IPS-18a (cell line): ENCODE data around the gene RAB42.

ENCODE experiments used
- H3K27ac ChIP-seq: one replicate; pipeline ENCODE4 v1.5.1; 2013; ENCODE audit warnings: low read length
- H3K27me3 ChIP-seq: one replicate; pipeline ENCODE4 v1.6.1; 2013; ENCODE audit warnings: mild to moderate bottlenecking, low read length; ENCODE audit not compliant: control insufficient read depth, insufficient read depth
- H3K36me3 ChIP-seq: one replicate; pipeline ENCODE4 v1.6.1; 2013; ENCODE audit warnings: low read depth, low read length; ENCODE audit not compliant: control insufficient read depth
- H3K4me1 ChIP-seq: one replicate; pipeline ENCODE4 v1.6.1; 2013; ENCODE audit warnings: low read depth, low read length; ENCODE audit not compliant: control insufficient read depth
- H3K4me3 ChIP-seq: one replicate; pipeline ENCODE4 v1.5.1; 2013; ENCODE audit warnings: low read length
- H3K9ac ChIP-seq: one replicate; pipeline ENCODE4 v1.6.1; 2013; ENCODE audit warnings: mild to moderate bottlenecking, low read length, moderate library complexity
- H3K9me3 ChIP-seq: one replicate; pipeline ENCODE4 v1.6.1; 2013; ENCODE audit warnings: low read depth, low read length; ENCODE audit not compliant: control insufficient read depth

The RAB42 gene

GRCh38 chr1:28591708-28592320, at the start of gene RAB42:
Gene RAB42, plus strand, starts transcription at chr1:28592265. Its CDS starts 247 bp downstream, at chr1:28592512.
- peak within 1 kb of the TSS; percentile 54 for H3K9ac ChIP-seq
- H3K36me3 ChIP-seq, result no peaks in the 10 kb centered on the region
- peaks cover 11% of the 10 kb centered on the region for H3K27me3 ChIP-seq
- peak within 1 kb of the TSS; percentile 81 for H3K4me3 ChIP-seq
- peaks cover 22% of the 10 kb centered on the region for H3K4me1 ChIP-seq
- H3K27ac ChIP-seq, result no peak within 1 kb of the TSS
- no peaks in the 10 kb centered on the region for H3K9me3 ChIP-seq

- no peak overlapping the region for H3K4me3 ChIP-seq
- no peak overlapping the region for H3K9ac ChIP-seq
- no peaks in the 10 kb centered on the region for H3K27me3 ChIP-seq
- no peak overlapping the region for H3K27ac ChIP-seq
- no peaks in the 10 kb centered on the region for H3K36me3 ChIP-seq
- no peaks in the 10 kb centered on the region for H3K4me1 ChIP-seq
- H3K9me3 ChIP-seq, result no peaks in the 10 kb centered on the region
These were observed 46.8 kb upstream of the RAB42 start for GRCh38 chr1:28545246-28545628.

- H3K27me3 ChIP-seq, result no peaks in the 10 kb centered on the region
- H3K9me3 ChIP-seq, result no peaks in the 10 kb centered on the region
- H3K36me3 ChIP-seq, result no peaks in the 10 kb centered on the region
- no peak overlapping the region for H3K4me3 ChIP-seq
- peaks cover 4% of the 10 kb centered on the region for H3K4me1 ChIP-seq
- H3K27ac ChIP-seq, result no peak overlapping the region
- H3K9ac ChIP-seq, result no peak overlapping the region
These were observed 43.7 kb upstream of the RAB42 start for GRCh38 chr1:28548318-28548717.

GRCh38 chr1:28551381-28551780, 40.7 kb upstream of the RAB42 start:
- H3K36me3 ChIP-seq, result peaks cover 3% of the 10 kb centered on the region
- no peak overlapping the region for H3K4me3 ChIP-seq
- no peak overlapping the region for H3K9ac ChIP-seq
- no peaks in the 10 kb centered on the region for H3K9me3 ChIP-seq
- no peak overlapping the region for H3K27ac ChIP-seq
- H3K4me1 ChIP-seq, result peaks cover 4% of the 10 kb centered on the region
- no peaks in the 10 kb centered on the region for H3K27me3 ChIP-seq

- Histone ChIP-seq H3K4me1 (peaks cover 4% of the 10 kb centered on the region), H3K27ac (peak within 1 kb of the TSS; percentile 83), H3K4me3 (peak within 1 kb of the TSS; percentile 95), H3K27me3 (no peaks in the 10 kb centered on the region), H3K9ac (peak within 1 kb of the TSS; percentile 85), H3K36me3 (peaks cover 7% of the 10 kb centered on the region), H3K9me3 (no peaks in the 10 kb centered on the region)
These were observed 39.1 kb upstream of the RAB42 start, which contains the start of gene TRNAU1AP for GRCh38 chr1:28552758-28553663. Gene TRNAU1AP, plus strand, starts transcription at chr1:28553085. Its CDS starts 26 bp downstream, at chr1:28553111.

GRCh38 chr1:28560886-28561285, 31.2 kb upstream of the RAB42 start:
- Histone ChIP-seq H3K36me3 (peaks cover 55% of the 10 kb centered on the region), H3K9ac (no peak overlapping the region), H3K4me3 (no peak overlapping the region), H3K27me3 (no peaks in the 10 kb centered on the region), H3K27ac (no peak overlapping the region), H3K9me3 (no peaks in the 10 kb centered on the region), H3K4me1 (no peaks in the 10 kb centered on the region)

- H3K27ac ChIP-seq, result no peak overlapping the region
- no peak overlapping the region for H3K9ac ChIP-seq
- no peak overlapping the region for H3K4me3 ChIP-seq
- no peaks in the 10 kb centered on the region for H3K9me3 ChIP-seq
- peaks cover 64% of the 10 kb centered on the region for H3K36me3 ChIP-seq
- H3K4me1 ChIP-seq, result no peaks in the 10 kb centered on the region
- no peaks in the 10 kb centered on the region for H3K27me3 ChIP-seq
These were observed 27.8 kb upstream of the RAB42 start for GRCh38 chr1:28564310-28564709.

GRCh38 chr1:28565040-28565439, 27.0 kb upstream of the RAB42 start:
- Histone ChIP-seq H3K36me3 (peaks cover 57% of the 10 kb centered on the region), H3K27me3 (no peaks in the 10 kb centered on the region), H3K27ac (no peak overlapping the region), H3K9me3 (no peaks in the 10 kb centered on the region), H3K9ac (no peak overlapping the region), H3K4me3 (no peak overlapping the region), H3K4me1 (no peaks in the 10 kb centered on the region)

GRCh38 chr1:28565726-28566125, 26.3 kb upstream of the RAB42 start:
- H3K27ac ChIP-seq, result no peak overlapping the region
- H3K36me3 ChIP-seq, result peaks cover 50% of the 10 kb centered on the region
- no peaks in the 10 kb centered on the region for H3K9me3 ChIP-seq
- no peak overlapping the region for H3K9ac ChIP-seq
- H3K4me3 ChIP-seq, result no peak overlapping the region
- no peaks in the 10 kb centered on the region for H3K27me3 ChIP-seq
- no peaks in the 10 kb centered on the region for H3K4me1 ChIP-seq

GRCh38 chr1:28566931-28567330, 25.1 kb upstream of the RAB42 start:
- Histone ChIP-seq H3K4me3 (no peak overlapping the region), H3K36me3 (peaks cover 48% of the 10 kb centered on the region), H3K9ac (no peak overlapping the region), H3K9me3 (no peaks in the 10 kb centered on the region), H3K4me1 (no peaks in the 10 kb centered on the region), H3K27me3 (no peaks in the 10 kb centered on the region), H3K27ac (no peak overlapping the region)

- Histone ChIP-seq H3K9ac (no peak overlapping the region), H3K27ac (no peak overlapping the region), H3K36me3 (peaks cover 28% of the 10 kb centered on the region), H3K4me1 (no peaks in the 10 kb centered on the region), H3K27me3 (no peaks in the 10 kb centered on the region), H3K4me3 (no peak overlapping the region), H3K9me3 (no peaks in the 10 kb centered on the region)
These were observed 20.2 kb upstream of the RAB42 start for GRCh38 chr1:28571911-28572310.
